SK-N-SH (cell line): ENCODE results near the gene TTC28.

Source experiments
- FOXJ3 ChIP-seq: sonication (generic); formaldehyde crosslinking; IDR thresholded peaks from 2 replicates; pipeline ENCODE4 v1.5.1; 2020; ENCODE audit warnings: mild to moderate bottlenecking, missing genetic modification reagents
- RCOR1 ChIP-seq: fragments of 150-350 bp; IDR thresholded peaks from 2 replicates; pipeline ENCODE4 v1.6.1; 2017; ENCODE audit warnings: antibody characterized with exemption, low read length
- YY1 ChIP-seq: IDR thresholded peaks from 2 replicates; pipeline ENCODE4 v1.4.0; 2012; ENCODE audit warnings: low read depth, mild to moderate bottlenecking
- TF ChIP-seq, protein P1 (sequence below): fragments of 200-600 bp; sonication (generic); IDR thresholded peaks from 2 replicates; pipeline ENCODE4 v1.6.1; 2017; ENCODE audit warnings: antibody characterized with exemption, mild to moderate bottlenecking, moderate library complexity
- TF ChIP-seq, protein P2 (sequence below): IDR thresholded peaks from 2 replicates; pipeline ENCODE4 v1.4.0; 2012; ENCODE audit warnings: low read depth

- no peak for TF ChIP-seq RCOR1
- no peak for TF ChIP-seq YY1
- TF ChIP-seq, protein P1, sequence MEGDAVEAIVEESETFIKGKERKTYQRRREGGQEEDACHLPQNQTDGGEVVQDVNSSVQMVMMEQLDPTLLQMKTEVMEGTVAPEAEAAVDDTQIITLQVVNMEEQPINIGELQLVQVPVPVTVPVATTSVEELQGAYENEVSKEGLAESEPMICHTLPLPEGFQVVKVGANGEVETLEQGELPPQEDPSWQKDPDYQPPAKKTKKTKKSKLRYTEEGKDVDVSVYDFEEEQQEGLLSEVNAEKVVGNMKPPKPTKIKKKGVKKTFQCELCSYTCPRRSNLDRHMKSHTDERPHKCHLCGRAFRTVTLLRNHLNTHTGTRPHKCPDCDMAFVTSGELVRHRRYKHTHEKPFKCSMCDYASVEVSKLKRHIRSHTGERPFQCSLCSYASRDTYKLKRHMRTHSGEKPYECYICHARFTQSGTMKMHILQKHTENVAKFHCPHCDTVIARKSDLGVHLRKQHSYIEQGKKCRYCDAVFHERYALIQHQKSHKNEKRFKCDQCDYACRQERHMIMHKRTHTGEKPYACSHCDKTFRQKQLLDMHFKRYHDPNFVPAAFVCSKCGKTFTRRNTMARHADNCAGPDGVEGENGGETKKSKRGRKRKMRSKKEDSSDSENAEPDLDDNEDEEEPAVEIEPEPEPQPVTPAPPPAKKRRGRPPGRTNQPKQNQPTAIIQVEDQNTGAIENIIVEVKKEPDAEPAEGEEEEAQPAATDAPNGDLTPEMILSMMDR, result no peak
- no peak for TF ChIP-seq FOXJ3 (CRISPR knock-in tag)
- TF ChIP-seq, protein P2, sequence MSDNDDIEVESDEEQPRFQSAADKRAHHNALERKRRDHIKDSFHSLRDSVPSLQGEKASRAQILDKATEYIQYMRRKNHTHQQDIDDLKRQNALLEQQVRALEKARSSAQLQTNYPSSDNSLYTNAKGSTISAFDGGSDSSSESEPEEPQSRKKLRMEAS, result no peak
Observed at GRCh38 chr22:28703436-28703835, 23.8 kb upstream of the TTC28 start.
